Ovary (tissue), 3 donors: ENCODE data around the gene SLC16A10.
"Not testable (repeated sequence)": the region's sequence is repeated elsewhere in the genome, so short reads cannot be mapped to it uniquely, and the experiment has no call there.

ENCODE experiments used
- CTCF ChIP-seq, 3 donors: fragments of 450-650 bp in 2 of 3; fragments of 200-600 bp in 1 of 3; IDR thresholded peaks; one replicate each; pipeline versions ENCODE4 v1.5.1 to v1.8.0; 2016 to 2022; ENCODE audit warnings: antibody characterized with exemption in 3 of 3, mild to moderate bottlenecking in 1 of 3
- POLR2A ChIP-seq: fragments of 450-650 bp; IDR thresholded peaks from one replicate; pipeline ENCODE4 v1.6.1; 2017; ENCODE audit warnings: antibody characterized with exemption, mild to moderate bottlenecking, moderate library complexity
- donor health status: DM: no; HTN: no; CAD: no.

GRCh38 chr6:111137489-111138093 is 50.3 kb downstream of the SLC16A10 start:
- TF ChIP-seq CTCF (IDR thresholded peaks at IDR 0.05); POLR2A: not testable (repeated sequence)
